ENCODE results near the gene MAZ.
"Not testable (repeated sequence)": the region's sequence is repeated elsewhere in the genome, so short reads cannot be mapped to it uniquely, and the experiment has no call there.

Gene MAZ

GRCh38 chr16:29825145-29826044 lies 19.1 kb downstream of the MAZ start:
- DNase-seq (ENCODE audit: low spot score), result no peak

- no peak for DNase-seq (ENCODE audit: low spot score)
These were observed 20.0 kb downstream of the MAZ start for GRCh38 chr16:29826342-29826695.

- no peak for DNase-seq (ENCODE audit: low spot score)
These were observed 24.4 kb downstream of the MAZ start for GRCh38 chr16:29830774-29831173.

GRCh38 chr16:29831490-29831889 lies 25.2 kb downstream of the MAZ start:
- DNase-seq (ENCODE audit: low spot score), result no peak

- not testable (repeated sequence) for DNase-seq (ENCODE audit: low spot score)
These were observed 26.9 kb downstream of the MAZ start for GRCh38 chr16:29833219-29833618.

- DNase-seq (ENCODE audit: low spot score), result no peak
These were observed 27.8 kb downstream of the MAZ start for GRCh38 chr16:29834079-29834478.

GRCh38 chr16:29835926-29836325 lies 29.6 kb downstream of the MAZ start:
- no peak for DNase-seq (ENCODE audit: low spot score)

- DNase-seq (ENCODE audit: low spot score), result no peak
These were observed 30.3 kb downstream of the MAZ start for GRCh38 chr16:29836623-29837022.

GRCh38 chr16:29837841-29838240 lies 31.5 kb downstream of the MAZ start:
- no peak for DNase-seq (ENCODE audit: low spot score)

- DNase-seq (ENCODE audit: low spot score), result no peak
These were observed 33.5 kb downstream of the MAZ start for GRCh38 chr16:29839822-29840221.

- DNase-seq (ENCODE audit: low spot score), result no peak
These were observed 33.9 kb downstream of the MAZ start for GRCh38 chr16:29840240-29840639.

- DNase-seq (ENCODE audit: low spot score), result no peak
These were observed 35.3 kb downstream of the MAZ start for GRCh38 chr16:29841631-29842030.

- no peak for DNase-seq (ENCODE audit: low spot score)
These were observed 36.5 kb downstream of the MAZ start for GRCh38 chr16:29842732-29843346.

GRCh38 chr16:29843931-29844330 lies 37.6 kb downstream of the MAZ start:
- DNase-seq (ENCODE audit: low spot score), result no peak

GRCh38 chr16:29844575-29845331 lies 38.4 kb downstream of the MAZ start:
- DNase-seq (ENCODE audit: low spot score), result no peak

- no peak for DNase-seq (ENCODE audit: low spot score)
These were observed 39.3 kb downstream of the MAZ start for GRCh38 chr16:29845656-29846055.

GRCh38 chr16:29848420-29849297 lies 42.3 kb downstream of the MAZ start:
- DNase-seq (ENCODE audit: low spot score), result peak; percentile 76

GRCh38 chr16:29849505-29849904 lies 43.2 kb downstream of the MAZ start:
- DNase-seq (ENCODE audit: low spot score), result no peak

GRCh38 chr16:29850998-29851397 lies 44.7 kb downstream of the MAZ start:
- DNase-seq (ENCODE audit: low spot score), result no peak

GRCh38 chr16:29852654-29853053 lies 46.3 kb downstream of the MAZ start:
- no peak for DNase-seq (ENCODE audit: low spot score)

- no peak for DNase-seq (ENCODE audit: low spot score)
These were observed 48.3 kb downstream of the MAZ start for GRCh38 chr16:29854520-29855100.

Data from ecto neural progenitor cell (in vitro differentiated cells).